Stomach smooth muscle (tissue), 2 donors: ENCODE data around the gene NFX1.

Source experiments
- H3K27ac ChIP-seq: one replicate; pipeline ENCODE4 v1.7.0; 2013; ENCODE audit warnings: mild to moderate bottlenecking, low read length, inconsistent platforms
- H3K27me3 ChIP-seq, 2 donors: one replicate each; pipeline ENCODE4 v1.7.0; 2013; ENCODE audit warnings: low read length in 2 of 2; ENCODE audit not compliant: insufficient read depth in 2 of 2, control insufficient read depth in 1 of 2
- H3K36me3 ChIP-seq, 2 donors: one replicate each; pipeline ENCODE4 v1.7.0; 2013; ENCODE audit warnings: low read length in 2 of 2; ENCODE audit not compliant: control insufficient read depth in 2 of 2, insufficient read depth in 2 of 2
- H3K4me1 ChIP-seq: one replicate; pipeline ENCODE4 v1.7.0; 2013; ENCODE audit warnings: low read length; ENCODE audit not compliant: control insufficient read depth, insufficient read depth
- H3K4me3 ChIP-seq, 2 donors: one replicate each; pipeline ENCODE4 v1.7.0; 2013; ENCODE audit warnings: low read length in 2 of 2
- H3K9ac ChIP-seq, 2 donors: one replicate each; pipeline ENCODE4 v1.7.0; 2013; ENCODE audit warnings: low read length in 2 of 2, mild to moderate bottlenecking in 1 of 2
- H3K9me3 ChIP-seq, 2 donors: one replicate each; pipeline ENCODE4 v1.7.0; 2013; ENCODE audit warnings: low read length in 2 of 2; ENCODE audit not compliant: control insufficient read depth in 2 of 2
- donor health status: healthy.
- donor health status: Pancreatic carcinoma.

NFX1 gene

DNA sequence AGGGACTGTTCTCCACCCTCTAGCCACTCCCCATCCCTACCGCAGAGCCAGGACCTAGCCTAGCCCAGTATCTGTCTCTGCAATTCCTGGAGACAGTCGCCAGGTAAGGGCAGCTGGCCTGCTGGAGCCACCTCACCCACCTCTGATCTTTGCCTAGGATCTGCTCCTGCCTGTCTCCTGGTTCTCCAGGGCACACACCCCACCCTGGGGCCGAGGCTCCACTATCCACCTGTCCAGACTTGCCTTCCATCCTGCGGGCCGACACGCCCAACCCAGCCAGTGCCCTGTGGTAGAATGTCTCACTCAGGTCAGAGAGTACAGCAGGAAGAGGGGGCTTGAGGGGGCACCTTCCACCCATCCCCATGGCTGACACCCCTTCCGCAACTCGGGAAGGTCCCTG is 127.8 kb downstream of the NFX1 start:
- Histone ChIP-seq H3K27ac (no peak overlapping the region), H3K36me3 (no peaks in the 10 kb centered on the region), H3K9ac (no peak overlapping the region), H3K9me3 (no peaks in the 10 kb centered on the region), H3K4me3 (no peak overlapping the region), H3K4me1 (peaks cover 5% of the 10 kb centered on the region), H3K27me3 (peaks cover 0 to 4% of the 10 kb centered on the region in 2 donors)

DNA sequence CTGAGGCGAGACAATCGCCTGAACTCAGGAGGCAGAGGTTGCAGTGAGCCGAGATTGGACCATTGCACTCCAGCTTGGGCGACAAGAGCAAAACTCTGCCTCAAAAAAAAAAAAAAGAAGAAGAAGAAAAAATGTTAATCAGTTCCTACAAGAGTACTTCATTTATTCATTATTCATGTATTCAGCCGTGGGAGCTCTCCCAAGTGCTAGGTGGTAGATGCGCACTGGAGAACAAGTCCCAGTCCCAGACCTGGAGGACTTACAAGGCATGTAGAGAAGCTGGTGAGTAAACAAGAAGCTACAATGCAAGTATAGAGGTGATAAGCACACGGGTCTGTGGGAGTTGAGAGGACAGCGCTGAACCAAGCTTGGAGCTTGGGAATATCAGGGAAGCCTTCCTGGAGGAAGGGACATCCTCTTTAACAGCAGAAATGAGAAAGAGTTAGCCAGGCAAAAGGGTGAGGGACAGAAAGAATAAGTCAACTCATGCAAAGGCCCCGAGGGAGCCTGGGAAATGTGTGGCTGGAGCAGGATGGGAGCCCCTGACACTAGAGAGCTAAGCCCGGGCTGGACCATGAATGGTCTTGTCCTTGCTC is 129.5 kb downstream of the NFX1 start:
- H3K27ac ChIP-seq, result no peak overlapping the region
- no peak overlapping the region for H3K4me3 ChIP-seq
- no peak overlapping the region for H3K9ac ChIP-seq
- no peaks in the 10 kb centered on the region for H3K36me3 ChIP-seq
- H3K27me3 ChIP-seq, result peaks cover 0 to 4% of the 10 kb centered on the region in 2 donors
- no peaks in the 10 kb centered on the region for H3K9me3 ChIP-seq
- peaks cover 3% of the 10 kb centered on the region for H3K4me1 ChIP-seq
